PFSK-1 (cell line): ENCODE measurements around the gene CCDC170.

Source experiments
- FOXP2 ChIP-seq: optimal IDR thresholded peaks from 2 replicates; pipeline ENCODE3; 2011; ENCODE audit warnings: borderline replicate concordance, control low read depth, inconsistent platforms; ENCODE audit not compliant: insufficient read depth; ENCODE audit errors: extremely low read length, extremely low read depth
- POLR2AphosphoS5 ChIP-seq: IDR thresholded peaks from 2 replicates; pipeline ENCODE4 v1.6.1; 2012; ENCODE audit warnings: low read depth, mild to moderate bottlenecking, control low read depth, low read length, moderate library complexity
- SIN3A ChIP-seq: IDR thresholded peaks from 2 replicates; pipeline ENCODE4 v1.6.1; 2012; ENCODE audit warnings: mild to moderate bottlenecking, low read length, moderate library complexity, borderline replicate concordance; ENCODE audit not compliant: insufficient read depth
- TAF1 ChIP-seq: IDR thresholded peaks from 2 replicates; pipeline ENCODE4 v1.6.1; 2012; ENCODE audit warnings: low read length, control low read depth, borderline replicate concordance; ENCODE audit not compliant: insufficient read depth
- TF ChIP-seq, protein P1 (sequence below), 2 experiments: IDR thresholded peaks; 2 replicates each; pipeline versions ENCODE4 v1.6.1 to v1.8.0; 2011 to 2012; ENCODE audit warnings: low read depth in 2 of 2, low read length in 2 of 2, control low read depth in 1 of 2, inconsistent platforms in 1 of 2, mild to moderate bottlenecking in 1 of 2, moderate library complexity in 1 of 2; ENCODE audit not compliant: insufficient read depth in 1 of 2

DNA sequence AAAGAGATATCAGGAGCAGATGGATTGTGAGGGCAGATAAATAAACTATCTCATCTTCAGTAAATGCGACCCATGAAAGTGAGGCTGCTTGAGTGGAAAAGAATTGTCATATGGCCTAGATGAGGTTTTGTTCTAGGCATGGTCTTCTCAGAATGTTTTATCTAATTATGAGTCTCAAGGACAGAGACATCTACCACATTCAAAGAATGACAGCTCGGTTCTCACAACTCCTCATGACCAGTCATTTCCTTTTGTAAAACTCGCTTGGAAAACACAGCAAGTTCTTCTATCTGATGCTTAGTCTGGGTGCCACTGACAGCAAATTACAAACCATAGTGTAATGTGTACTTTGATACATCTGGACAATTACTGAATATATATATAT lies 140.5 kb downstream of the CCDC170 start:
- TF ChIP-seq TAF1 (no peak), POLR2AphosphoS5 (no peak), SIN3A (no peak), FOXP2 (no peak)
- TF ChIP-seq, protein P1, sequence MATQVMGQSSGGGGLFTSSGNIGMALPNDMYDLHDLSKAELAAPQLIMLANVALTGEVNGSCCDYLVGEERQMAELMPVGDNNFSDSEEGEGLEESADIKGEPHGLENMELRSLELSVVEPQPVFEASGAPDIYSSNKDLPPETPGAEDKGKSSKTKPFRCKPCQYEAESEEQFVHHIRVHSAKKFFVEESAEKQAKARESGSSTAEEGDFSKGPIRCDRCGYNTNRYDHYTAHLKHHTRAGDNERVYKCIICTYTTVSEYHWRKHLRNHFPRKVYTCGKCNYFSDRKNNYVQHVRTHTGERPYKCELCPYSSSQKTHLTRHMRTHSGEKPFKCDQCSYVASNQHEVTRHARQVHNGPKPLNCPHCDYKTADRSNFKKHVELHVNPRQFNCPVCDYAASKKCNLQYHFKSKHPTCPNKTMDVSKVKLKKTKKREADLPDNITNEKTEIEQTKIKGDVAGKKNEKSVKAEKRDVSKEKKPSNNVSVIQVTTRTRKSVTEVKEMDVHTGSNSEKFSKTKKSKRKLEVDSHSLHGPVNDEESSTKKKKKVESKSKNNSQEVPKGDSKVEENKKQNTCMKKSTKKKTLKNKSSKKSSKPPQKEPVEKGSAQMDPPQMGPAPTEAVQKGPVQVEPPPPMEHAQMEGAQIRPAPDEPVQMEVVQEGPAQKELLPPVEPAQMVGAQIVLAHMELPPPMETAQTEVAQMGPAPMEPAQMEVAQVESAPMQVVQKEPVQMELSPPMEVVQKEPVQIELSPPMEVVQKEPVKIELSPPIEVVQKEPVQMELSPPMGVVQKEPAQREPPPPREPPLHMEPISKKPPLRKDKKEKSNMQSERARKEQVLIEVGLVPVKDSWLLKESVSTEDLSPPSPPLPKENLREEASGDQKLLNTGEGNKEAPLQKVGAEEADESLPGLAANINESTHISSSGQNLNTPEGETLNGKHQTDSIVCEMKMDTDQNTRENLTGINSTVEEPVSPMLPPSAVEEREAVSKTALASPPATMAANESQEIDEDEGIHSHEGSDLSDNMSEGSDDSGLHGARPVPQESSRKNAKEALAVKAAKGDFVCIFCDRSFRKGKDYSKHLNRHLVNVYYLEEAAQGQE (IDR thresholded peaks at IDR 0.05; ENCODE audit: insufficient read depth in 1 of 2, low read depth in 2 of 2, low read length in 2 of 2) = no peak
